GM18517 (cell line): ENCODE results near the gene KLHL29.

Source experiments
- ATAC-seq: cut with Tn5 transposase; IDR thresholded peaks from one replicate; pipeline ENCODE4 v1.9.1; 2021; ENCODE audit warnings: mild to moderate bottlenecking, moderate library complexity; ENCODE audit not compliant: unreplicated experiment

KLHL29 gene

GRCh38 chr2:23467618-23468017 lies 82.6 kb downstream of the KLHL29 start:
- ATAC-seq, result no peak

- no peak for ATAC-seq
Observed at GRCh38 chr2:23468474-23469141, 83.6 kb downstream of the KLHL29 start.

GRCh38 chr2:23469142-23469540 lies 84.2 kb downstream of the KLHL29 start:
- ATAC-seq, result no peak

- no peak for ATAC-seq
Observed at GRCh38 chr2:23475036-23475435, 90.1 kb downstream of the KLHL29 start.

GRCh38 chr2:23475473-23475872 lies 90.5 kb downstream of the KLHL29 start:
- no peak for ATAC-seq

- no peak for ATAC-seq
Observed at GRCh38 chr2:23476786-23477185, 91.8 kb downstream of the KLHL29 start.

- no peak for ATAC-seq
Observed at GRCh38 chr2:23477392-23477791, 92.4 kb downstream of the KLHL29 start.

GRCh38 chr2:23478087-23478932 lies 93.3 kb downstream of the KLHL29 start:
- ATAC-seq, result no peak

- ATAC-seq, result no peak
Observed at GRCh38 chr2:23478933-23479683, 94.1 kb downstream of the KLHL29 start.

- ATAC-seq, result no peak
Observed at GRCh38 chr2:23480957-23481797, 96.2 kb downstream of the KLHL29 start.

GRCh38 chr2:23482188-23482587 lies 97.2 kb downstream of the KLHL29 start:
- ATAC-seq, result no peak

GRCh38 chr2:23482607-23483006 lies 97.6 kb downstream of the KLHL29 start:
- ATAC-seq, result no peak

GRCh38 chr2:23483791-23484190 lies 98.8 kb downstream of the KLHL29 start:
- no peak for ATAC-seq

- ATAC-seq, result no peak
Observed at GRCh38 chr2:23484275-23484674, 99.3 kb downstream of the KLHL29 start.

- ATAC-seq, result no peak
Observed at GRCh38 chr2:23484767-23485166, 99.8 kb downstream of the KLHL29 start.

GRCh38 chr2:23485261-23485660 lies 100.3 kb downstream of the KLHL29 start:
- no peak for ATAC-seq

GRCh38 chr2:23485841-23486683 lies 101.1 kb downstream of the KLHL29 start:
- ATAC-seq, result no peak

GRCh38 chr2:23486684-23487075 lies 101.7 kb downstream of the KLHL29 start:
- no peak for ATAC-seq

GRCh38 chr2:23487735-23488492 lies 102.9 kb downstream of the KLHL29 start:
- no peak for ATAC-seq
